GM12878 (cell line): ENCODE measurements around the gene GALT. TPM values are rescaled to one million over a fixed set of nuclear protein-coding genes. Genes with fewer than 3 reads are reported as not detected.

Experiments
- ATAC-seq: fragments of 200-7000 bp; cut with Tn5 transposase; 3 replicates; pipeline ENCODE4 v1.9.1; 2020; ENCODE audit warnings: mild to moderate bottlenecking, moderate library complexity
- BruUV-seq: library from RNA; stranded (reverse); fragments of 400-500 nt; replicated peaks from 2 replicates; lab custom pipeline; 2021; lab: Mats Ljungman, UMichigan
- CTCF ChIA-PET: fragments of 300-600 bp; sonication (Branson Sonifier 250); formaldehyde crosslinking; extraction: SDS; loops from one replicate; lab custom pipeline; 2021; ENCODE audit warnings: inconsistent platforms; lab: Yijun Ruan, JAX
- POLR2A ChIA-PET: fragments of 350-600 bp; formaldehyde crosslinking; extraction: SDS; loops from one replicate; lab custom pipeline; 2021; ENCODE audit warnings: inconsistent platforms; lab: Charles Lee
- RAD21 ChIA-PET: fragments of 300-600 bp; sonication (Branson Sonifier 250); formaldehyde crosslinking; loops from one replicate; lab custom pipeline; 2023; ENCODE audit warnings: antibody characterized with exemption; ENCODE audit not compliant: unreplicated experiment; lab: Charles Lee
- SMC1A ChIA-PET: fragments of 300-600 bp; sonication (Branson Sonifier 250); formaldehyde crosslinking; loops from one replicate; lab custom pipeline; 2023; ENCODE audit not compliant: unreplicated experiment, uncharacterized antibody; lab: Charles Lee
- DNase-seq: peaks from one replicate; pipeline ENCODE4 v3.0.0-alpha.2; 2011; ENCODE audit warnings: low read depth, low spot score
- FAIRE-seq: peaks from 3 replicates; lab custom pipeline; 2011; peaks lifted over from hg19 to GRCh38; lab: Jason Lieb, UNC
- H2AFZ ChIP-seq: 2 replicates; pipeline ENCODE4 v1.6.0; 2011; ENCODE audit warnings: low read depth, low read length, control low read depth; ENCODE audit not compliant: control insufficient read depth
- H3K27ac ChIP-seq: 2 replicates; pipeline ENCODE4 v1.5.1; 2011; ENCODE audit warnings: control low read depth; ENCODE audit not compliant: control insufficient read depth, insufficient read depth
- H3K27me3 ChIP-seq, 2 experiments: replicated peaks in 1 of 2; 2 replicates each; pipeline versions ENCODE4 v1.6.0 to v1.6.1; 2011; ENCODE audit warnings: low read length in 1 of 2; ENCODE audit not compliant: control insufficient read depth in 2 of 2, insufficient read depth in 2 of 2
- H3K36me3 ChIP-seq, 2 experiments: 2 replicates each; pipeline ENCODE4 v1.5.1; 2011; ENCODE audit warnings: low read length in 1 of 2; ENCODE audit not compliant: control insufficient read depth in 2 of 2, insufficient read depth in 2 of 2
- H3K4me1 ChIP-seq: 2 replicates; pipeline ENCODE4 v1.6.1; 2011; ENCODE audit warnings: mild to moderate bottlenecking, low read length, moderate library complexity, mixed read lengths; ENCODE audit not compliant: control insufficient read depth, insufficient read depth
- H3K4me2 ChIP-seq: 2 replicates; pipeline ENCODE4 v1.6.0; 2011; ENCODE audit warnings: control low read depth; ENCODE audit not compliant: control insufficient read depth, insufficient read depth
- H3K4me3 ChIP-seq: fragments of 200-600 bp; sonication (generic); 2 replicates; pipeline ENCODE4 v1.5.1; 2016
- H3K79me2 ChIP-seq: 2 replicates; pipeline ENCODE4 v1.6.0; 2011; ENCODE audit warnings: low read length; ENCODE audit not compliant: control insufficient read depth, insufficient read depth
- H3K9ac ChIP-seq: 2 replicates; pipeline ENCODE4 v1.8.0; 2011; ENCODE audit warnings: low read length, control low read depth, mixed read lengths; ENCODE audit not compliant: control insufficient read depth, insufficient read depth
- H3K9me3 ChIP-seq: replicated peaks from 3 replicates; pipeline ENCODE4 v1.5.1; 2011; ENCODE audit warnings: mild to moderate bottlenecking, low read length; ENCODE audit not compliant: control insufficient read depth, insufficient read depth
- H4K20me1 ChIP-seq: 2 replicates; pipeline ENCODE4 v1.6.0; 2011; ENCODE audit not compliant: control insufficient read depth, insufficient read depth
- BCLAF1 ChIP-seq: fragments of 450-650 bp; IDR thresholded peaks from 2 replicates; pipeline ENCODE4 v1.6.1; 2017; ENCODE audit warnings: antibody characterized with exemption, mild to moderate bottlenecking, moderate library complexity
- CHD2 ChIP-seq: IDR thresholded peaks from 2 replicates; pipeline ENCODE4 v1.6.1; 2011; ENCODE audit warnings: low read depth, low read length, improper control_type of control experiment, borderline replicate concordance
- HDAC6 ChIP-seq: fragments of 200-600 bp; sonication (generic); IDR thresholded peaks from one replicate; pipeline ENCODE4 v1.8.0; 2017; ENCODE audit warnings: antibody characterized with exemption; ENCODE audit not compliant: unreplicated experiment
- IRF3 ChIP-seq: fragments of 450-650 bp; IDR thresholded peaks from 2 replicates; pipeline ENCODE4 v1.6.1; 2014; ENCODE audit warnings: mild to moderate bottlenecking
- JUND ChIP-seq: IDR thresholded peaks from 2 replicates; pipeline ENCODE4 v1.6.1; 2012; ENCODE audit warnings: low read depth, mild to moderate bottlenecking, low read length, improper control_type of control experiment, moderate library complexity
- KLF5 ChIP-seq: fragments of 450-650 bp; IDR thresholded peaks from 2 replicates; pipeline ENCODE4 v1.6.1; 2014; ENCODE audit warnings: mild to moderate bottlenecking; ENCODE audit not compliant: partially characterized antibody
- POU2F2 ChIP-seq: IDR thresholded peaks from 3 replicates; pipeline ENCODE4 v1.6.1; 2011; ENCODE audit warnings: low read depth, mild to moderate bottlenecking, low read length, borderline replicate concordance
- REST ChIP-seq: IDR thresholded peaks from 2 replicates; pipeline ENCODE4 v1.6.1; 2012; ENCODE audit warnings: mild to moderate bottlenecking, low read depth, low read length
- SREBF1 ChIP-seq: IDR thresholded peaks from 2 replicates; pipeline ENCODE4 v1.6.1; 2012; ENCODE audit warnings: mild to moderate bottlenecking, low read length
- SUZ12 ChIP-seq: fragments of 200-600 bp; sonication (generic); IDR thresholded peaks from one replicate; pipeline ENCODE4 v1.6.1; 2018; ENCODE audit warnings: antibody characterized with exemption, mild to moderate bottlenecking; ENCODE audit not compliant: unreplicated experiment
- TCF3 ChIP-seq: IDR thresholded peaks from 2 replicates; pipeline ENCODE4 v1.6.1; 2012; ENCODE audit warnings: low read depth, mild to moderate bottlenecking, low read length, borderline replicate concordance; ENCODE audit not compliant: insufficient read depth
- USF1 ChIP-seq: IDR thresholded peaks from 2 replicates; pipeline ENCODE4 v1.6.1; 2011; ENCODE audit warnings: borderline replicate concordance, low read depth, mild to moderate bottlenecking, moderate library complexity, mixed read lengths, low read length; ENCODE audit not compliant: insufficient read depth; ENCODE audit errors: extremely low read length
- USF2 ChIP-seq: IDR thresholded peaks from 2 replicates; pipeline ENCODE4 v1.6.1; 2011; ENCODE audit warnings: low read depth, low read length, improper control_type of control experiment, borderline replicate concordance
- WGBS: methylation state at CpG from one replicate; pipeline ENCODE4 v1.1.6; 2016; ENCODE audit warnings: low lambda C conversion rate; ENCODE audit not compliant: insufficient replicate concordance, insufficient coverage; ENCODE audit errors: missing lambda C conversion rate; 5-methylcytosine and 5-hydroxymethylcytosine counted together
- in situ Hi-C: fragments of 300-500 bp; cut with MboI; formaldehyde crosslinking; loops from 9 replicates; pipeline ENCODE4 v1.14.3; 2018; ENCODE audit warnings: mixed read lengths
- intact Hi-C: fragments of 100-400 bp; cut with micrococcal nuclease; formaldehyde crosslinking; loops from one replicate; pipeline ENCODE4 v1.14.2; 2022; ENCODE audit not compliant: unreplicated experiment
- polyA plus RNA-seq, 11 experiments: library from polyadenylated mRNA; depleted of rRNA in 4 of 11; unstranded in 6 of 11; stranded (reverse) in 5 of 11; fragments of >200 nt; fragmentation: Nextera tagmentation in 4 of 11; fragmentation: Illumina TruSeq in 1 of 11; extraction: Ambion mirVana in 4 of 11; extraction: Trizol in 1 of 11; gene quantifications; 1 replicate in 1 of 11; 2 replicates in 10 of 11; pipeline versions ENCODE4 v1.2.1 to v1.2.3, GENCODE V29; 2011 to 2016; ENCODE audit warnings: inconsistent platforms in 2 of 11, missing spikeins in 2 of 11, low read depth in 1 of 11
- total RNA-seq, 4 experiments: library from RNA; depleted of rRNA in 3 of 4; stranded (reverse); fragments of >200 nt in 3 of 4; fragmentation: Illumina TruSeq in 1 of 4; extraction: Trizol in 1 of 4; gene quantifications; 2 replicates each; pipeline versions ENCODE4 v1.2.1 to v1.2.3, GENCODE V29; 2013 to 2021

GALT gene
- total and polyA plus RNA-seq, 10 of the 15 experiments (the other 5 are each of a cell fraction or from before 2014, with no cell fraction given) = 9.3 to 34.1 (median 26.9) TPM

GRCh38 chr9:34656992-34657391 lies 10.5 kb downstream of the GALT start (continued):
- TF ChIP-seq BCLAF1 = no peak
- TF ChIP-seq POU2F2 = no peak

GRCh38 chr9:34658461-34658860 lies 12.0 kb downstream of the GALT start:
- intact Hi-C loops (no loop called here), in situ Hi-C loops (no loop called here)
- RAD21 ChIA-PET = no interaction called here
- TF ChIP-seq SUZ12 (no peak), USF1 (no peak), REST (no peak), IRF3 (no peak), HDAC6 (no peak), JUND (no peak), TCF3 (no peak), KLF5 (no peak), USF2 (no peak), SREBF1 (no peak), CHD2 (no peak)

More at GRCh38 chr9:34658461-34658860, 12.0 kb downstream of the GALT start:
- Histone ChIP-seq H3K9ac (no peak overlapping the region), H2AFZ (no peak overlapping the region), H3K27ac (no peak overlapping the region), H4K20me1 (no peaks in the 10 kb centered on the region), H3K4me1 (peaks cover 4% of the 10 kb centered on the region; the same call in 1 of the 2 replicates), H3K79me2 (no peaks in the 10 kb centered on the region), H3K4me2 (no peak overlapping the region), H3K9me3 (no peaks in the 10 kb centered on the region), H3K36me3 (no peaks in the 10 kb centered on the region), H3K27me3 (no peaks in the 10 kb centered on the region), H3K4me3 (no peak overlapping the region)
- no TSS peak for BruUV-seq
- POLR2A ChIA-PET = no interaction called here
- WGBS = 68% methylated on average over 14 of the region's 14 CpGs
- DNase-seq (no peak), ATAC-seq (no peak), FAIRE-seq (no peak)
- CTCF ChIA-PET = no interaction called here
- SMC1A ChIA-PET = no interaction called here
